Measurements from ENCODE around the gene GHDC. TPM values are rescaled to one million over a fixed set of nuclear protein-coding genes. Genes with fewer than 3 reads are reported as not detected.
"Not testable (repeated sequence)": the region's sequence is repeated elsewhere in the genome, so short reads cannot be mapped to it uniquely, and the experiment has no call there.

The GHDC gene
- total RNA-seq, 1 experiment from 2014 or later, result 8.9 TPM

DNA sequence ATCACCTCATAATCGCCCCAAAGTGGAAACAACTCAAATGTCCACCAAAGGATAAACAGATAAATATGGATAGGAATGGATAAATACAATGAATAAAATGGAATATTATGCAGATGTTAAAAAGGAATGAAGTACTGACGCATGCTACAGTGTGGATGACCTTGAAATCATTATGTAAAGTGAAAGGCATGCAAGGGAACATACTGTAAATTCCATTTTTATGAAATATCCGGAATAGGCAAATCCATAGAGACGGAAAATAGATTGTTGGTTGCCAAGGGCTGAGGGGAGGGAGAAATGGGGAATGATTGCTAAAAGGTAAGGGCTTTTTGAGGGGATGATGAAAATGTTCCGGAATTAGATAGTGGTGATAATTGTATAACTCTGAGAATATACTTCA, 45.9 kb upstream of the GHDC start:
- POLR2A ChIA-PET, result interaction anchor here (0.6 kb wide), 1 partner anchor 14 kb away, joined by 3 read pairs; no protein-coding TSS in a partner anchor
- CTCF ChIA-PET, result no interaction called here

DNA sequence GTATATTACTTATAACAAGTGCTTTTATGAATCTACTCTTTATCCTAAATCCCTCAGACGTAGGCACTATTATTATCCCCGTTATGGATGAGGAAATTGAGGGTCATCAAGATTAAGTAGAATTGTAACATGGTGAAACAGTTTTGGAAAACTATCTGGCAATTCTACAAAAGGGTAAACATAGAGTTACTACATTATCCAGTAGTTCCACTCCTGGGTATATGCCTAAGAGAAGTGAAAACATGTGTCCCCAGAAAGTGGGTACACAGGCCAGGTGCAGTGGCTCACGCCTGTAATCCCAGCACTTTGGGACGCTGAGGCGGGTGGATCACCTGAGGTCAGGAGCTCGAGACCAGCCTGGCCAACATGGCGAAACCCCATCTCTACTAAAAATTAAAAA, 45.3 kb upstream of the GHDC start:
- DNase-seq (ENCODE audit: unreplicated experiment); intact Hi-C loops (cut with micrococcal nuclease); H3K27me3 Mint-ChIP-seq (ENCODE audit: insufficient read depth, unreplicated experiment); H3K4me1 Mint-ChIP-seq (ENCODE audit: insufficient read depth, unreplicated experiment); POLR2A ChIA-PET; H3K4me3 Mint-ChIP-seq (ENCODE audit: unreplicated experiment); H3K9me3 Mint-ChIP-seq (ENCODE audit: unreplicated experiment); H3K27ac Mint-ChIP-seq (ENCODE audit: low read depth, unreplicated experiment); BruUV-seq (replicated peaks); CTCF ChIA-PET; H3K36me3 Mint-ChIP-seq (ENCODE audit: insufficient read depth, unreplicated experiment): not testable (repeated sequence)

More for the DNA sequence above, 45.9 kb upstream of the GHDC start:
- TF ChIP-seq CTCF (IDR thresholded peaks at IDR 0.05; ENCODE audit: unreplicated experiment), result no peak
- Mint-ChIP-seq H3K4me1 (ENCODE audit: insufficient read depth, unreplicated experiment) (no peaks in the 10 kb centered on the region), H3K36me3 (ENCODE audit: insufficient read depth, unreplicated experiment) (peaks cover 6% of the 10 kb centered on the region), H3K4me3 (ENCODE audit: unreplicated experiment) (no peak overlapping the region), H3K27me3 (ENCODE audit: insufficient read depth, unreplicated experiment) (no peaks in the 10 kb centered on the region), H3K27ac (ENCODE audit: low read depth, unreplicated experiment) (no peak overlapping the region), H3K9me3 (ENCODE audit: unreplicated experiment) (no peaks in the 10 kb centered on the region)
- no TSS peak for BruUV-seq (replicated peaks)
- intact Hi-C loops (cut with micrococcal nuclease), result no loop called here
- no peak for DNase-seq (ENCODE audit: unreplicated experiment)

GRCh38 chr17:42236760-42237159, 42.5 kb upstream of the GHDC start:
- no peak for TF ChIP-seq CTCF (IDR thresholded peaks at IDR 0.05; ENCODE audit: unreplicated experiment)
- Mint-ChIP-seq H3K4me3 (ENCODE audit: unreplicated experiment) (no peak overlapping the region), H3K27me3 (ENCODE audit: insufficient read depth, unreplicated experiment) (no peaks in the 10 kb centered on the region), H3K27ac (ENCODE audit: low read depth, unreplicated experiment) (no peak overlapping the region), H3K36me3 (ENCODE audit: insufficient read depth, unreplicated experiment) (peaks cover 6% of the 10 kb centered on the region), H3K9me3 (ENCODE audit: unreplicated experiment) (no peaks in the 10 kb centered on the region), H3K4me1 (ENCODE audit: insufficient read depth, unreplicated experiment) (peaks cover 7% of the 10 kb centered on the region)
- CTCF ChIA-PET, result no interaction called here
- POLR2A ChIA-PET, result interaction anchor here (0.7 to 1.1 kb wide), 2 partner anchors 21 to 38 kb away, joined by 3 read pairs; no protein-coding TSS in a partner anchor
- DNase-seq (ENCODE audit: unreplicated experiment), result no peak
- no TSS peak for BruUV-seq (replicated peaks)
- intact Hi-C loops (cut with micrococcal nuclease), result no loop called here

- H3K27me3 Mint-ChIP-seq (ENCODE audit: insufficient read depth, unreplicated experiment), result no peaks in the 10 kb centered on the region
- intact Hi-C loops (cut with micrococcal nuclease), result no loop called here
- H3K9me3 Mint-ChIP-seq (ENCODE audit: unreplicated experiment), result no peaks in the 10 kb centered on the region
Observed at GRCh38 chr17:42233994-42234393, 39.7 kb upstream of the GHDC start.

More at GRCh38 chr17:42233994-42234393, 39.7 kb upstream of the GHDC start:
- Mint-ChIP-seq H3K27ac (ENCODE audit: low read depth, unreplicated experiment) (no peak overlapping the region), H3K36me3 (ENCODE audit: insufficient read depth, unreplicated experiment) (no peaks in the 10 kb centered on the region), H3K4me1 (ENCODE audit: insufficient read depth, unreplicated experiment) (peaks cover 7% of the 10 kb centered on the region), H3K4me3 (ENCODE audit: unreplicated experiment) (no peak overlapping the region)
- ChIA-PET CTCF (interaction anchor here (0.6 to 0.9 kb wide), 3 partner anchors 71 to 498 kb away, joined by 3 read pairs; no protein-coding TSS in a partner anchor), POLR2A (interaction anchor here (0.7 to 1.0 kb wide), 2 partner anchors 11 to 42 kb away, joined by 3 read pairs; partner anchors contain the start of gene STAT5B)
- no peak for TF ChIP-seq CTCF (IDR thresholded peaks at IDR 0.05; ENCODE audit: unreplicated experiment)
- BruUV-seq (replicated peaks), result no TSS peak
- DNase-seq (ENCODE audit: unreplicated experiment), result no peak

All from MCF 10A (cell line).